KOPT-K1 (cell line): Measurements from ENCODE around the gene CISTR.
"Not testable (repeated sequence)": the region's sequence is repeated elsewhere in the genome, so short reads cannot be mapped to it uniquely, and the experiment has no call there.

Source experiments
- H3K27ac ChIP-seq: fragments of 200-600 bp; sonication (generic); 2 replicates; pipeline ENCODE4 v1.5.1; 2016; ENCODE audit warnings: antibody characterized with exemption, mild to moderate bottlenecking, low read depth, low read length; ENCODE audit not compliant: poor library complexity, severe bottlenecking
- H3K36me3 ChIP-seq: fragments of 200-600 bp; sonication (generic); 2 replicates; pipeline ENCODE4 v1.5.1; 2017; ENCODE audit warnings: antibody characterized with exemption, mild to moderate bottlenecking, low read length, moderate library complexity; ENCODE audit not compliant: insufficient read depth
- H3K9me3 ChIP-seq: fragments of 200-600 bp; sonication (generic); 2 replicates; pipeline ENCODE4 v1.5.1; 2017; ENCODE audit warnings: antibody characterized with exemption, low read length, mild to moderate bottlenecking; ENCODE audit not compliant: insufficient read depth, poor library complexity, severe bottlenecking

The CISTR gene

DNA sequence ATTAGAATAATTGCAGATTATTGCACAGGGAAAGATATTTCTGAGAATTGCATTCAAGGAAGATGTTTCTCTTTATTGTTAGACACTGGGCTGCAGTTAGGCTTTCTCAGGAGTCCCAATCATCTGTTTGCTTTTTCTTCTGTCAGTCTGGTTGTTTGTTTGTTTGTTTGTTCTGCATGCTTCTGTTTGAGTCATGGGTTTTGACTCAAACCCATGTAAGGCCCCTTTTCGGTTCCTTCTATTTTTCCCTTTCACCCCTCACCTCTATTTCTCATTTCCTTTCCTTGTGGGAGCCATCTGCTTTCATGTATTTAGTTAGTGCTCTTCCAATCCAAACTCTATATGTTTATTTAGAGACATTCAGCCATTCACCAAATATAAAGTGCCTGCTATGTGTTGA, 25.1 kb upstream of the CISTR start:
- no peaks in the 10 kb centered on the region for H3K9me3 ChIP-seq
- no peak overlapping the region for H3K27ac ChIP-seq
- no peaks in the 10 kb centered on the region for H3K36me3 ChIP-seq

DNA sequence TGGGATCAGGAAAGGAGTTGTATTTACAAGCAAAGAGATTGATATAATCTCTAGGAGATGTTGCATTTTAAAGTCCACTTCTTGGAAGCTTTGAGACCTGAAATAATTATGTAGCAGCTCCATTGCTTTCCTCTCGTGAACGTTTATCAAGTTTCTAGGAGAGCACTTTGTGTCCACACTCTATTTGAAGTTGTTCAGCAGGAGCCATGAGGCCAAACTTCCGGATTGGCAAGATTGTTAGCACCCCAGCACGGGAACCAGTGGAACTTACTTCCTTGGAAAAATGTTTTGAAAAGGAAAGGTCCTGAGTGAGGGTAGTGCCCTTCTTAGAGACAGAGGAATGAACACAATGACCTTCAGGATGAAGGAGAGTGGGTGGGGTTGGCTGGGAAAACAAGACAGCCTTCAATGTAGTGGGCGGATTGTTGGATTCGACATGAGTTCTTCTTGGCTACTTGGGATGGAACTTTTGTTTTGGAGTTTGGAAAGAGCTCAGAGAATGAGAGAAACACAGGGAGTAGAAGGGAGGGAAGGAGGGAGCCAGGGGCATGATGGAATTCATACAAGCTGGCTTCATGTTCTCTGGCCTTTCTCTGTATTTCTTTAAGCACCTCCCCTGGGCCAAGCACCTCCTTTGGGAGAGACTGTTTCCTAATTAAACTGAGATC, 23.8 kb upstream of the CISTR start:
- Histone ChIP-seq H3K9me3 (no peaks in the 10 kb centered on the region), H3K27ac (no peak overlapping the region), H3K36me3 (no peaks in the 10 kb centered on the region)

DNA sequence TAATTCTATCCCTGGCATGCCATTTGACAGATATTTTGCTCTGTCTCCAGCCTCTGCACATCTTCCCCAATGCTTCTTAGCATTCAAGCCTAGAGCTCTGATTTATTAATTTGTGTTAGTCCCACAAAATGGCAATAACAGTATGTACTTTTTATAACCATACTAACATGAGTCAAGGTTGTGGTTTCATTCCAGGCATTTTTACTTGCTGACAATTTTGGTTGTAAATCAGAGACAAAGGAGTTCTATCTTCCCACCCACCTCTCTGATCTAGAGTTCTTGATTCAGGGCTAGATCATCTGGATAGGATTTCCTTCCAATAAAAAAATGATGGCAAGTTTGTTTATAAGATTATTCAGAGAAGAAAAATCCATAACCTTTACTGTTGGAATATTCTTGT, 18.5 kb upstream of the CISTR start:
- Histone ChIP-seq H3K9me3 (no peaks in the 10 kb centered on the region), H3K27ac (no peak overlapping the region), H3K36me3 (no peaks in the 10 kb centered on the region)

DNA sequence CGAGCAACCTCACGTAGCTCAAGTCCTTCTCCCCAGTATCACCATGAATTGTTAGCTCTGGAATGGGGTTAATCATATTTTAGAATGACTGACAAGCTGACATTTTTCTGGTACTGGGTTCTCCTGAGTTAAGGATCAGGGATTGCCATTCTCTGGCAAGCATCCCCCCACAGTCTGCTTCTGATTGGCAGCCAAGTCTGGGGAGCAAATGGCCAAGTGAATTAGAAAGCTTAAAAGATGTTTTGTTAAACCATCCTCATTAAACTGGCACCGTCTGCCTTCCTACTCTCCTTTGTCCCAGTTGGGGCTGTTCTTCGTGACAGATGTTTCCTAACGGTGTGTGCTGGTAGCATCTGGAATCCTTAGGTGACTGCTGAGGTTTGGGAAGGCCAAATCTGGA, 17.2 kb upstream of the CISTR start:
- H3K9me3 ChIP-seq = no peaks in the 10 kb centered on the region
- H3K36me3 ChIP-seq = no peaks in the 10 kb centered on the region
- no peak overlapping the region for H3K27ac ChIP-seq

DNA sequence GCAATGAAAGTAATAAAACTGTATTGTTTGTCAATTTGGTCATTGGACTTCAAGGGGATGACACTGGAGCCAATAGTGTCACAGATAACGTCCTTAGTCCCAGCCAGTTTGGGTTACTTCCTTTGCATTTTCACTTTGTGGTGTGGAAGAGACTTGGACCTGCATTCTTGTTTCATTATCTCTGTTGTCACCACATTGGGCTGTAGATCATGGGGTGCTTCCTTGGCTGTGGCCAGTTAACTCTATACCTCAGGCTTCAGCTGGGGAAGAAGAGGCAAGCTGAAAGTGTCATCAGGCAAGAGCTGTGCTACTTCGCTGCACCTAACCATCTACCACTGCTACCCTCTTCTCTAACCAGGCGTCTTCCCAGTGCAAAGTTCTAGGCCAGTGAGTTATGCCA, 15.1 kb upstream of the CISTR start:
- Histone ChIP-seq H3K9me3 (no peaks in the 10 kb centered on the region), H3K27ac (no peak overlapping the region)

DNA sequence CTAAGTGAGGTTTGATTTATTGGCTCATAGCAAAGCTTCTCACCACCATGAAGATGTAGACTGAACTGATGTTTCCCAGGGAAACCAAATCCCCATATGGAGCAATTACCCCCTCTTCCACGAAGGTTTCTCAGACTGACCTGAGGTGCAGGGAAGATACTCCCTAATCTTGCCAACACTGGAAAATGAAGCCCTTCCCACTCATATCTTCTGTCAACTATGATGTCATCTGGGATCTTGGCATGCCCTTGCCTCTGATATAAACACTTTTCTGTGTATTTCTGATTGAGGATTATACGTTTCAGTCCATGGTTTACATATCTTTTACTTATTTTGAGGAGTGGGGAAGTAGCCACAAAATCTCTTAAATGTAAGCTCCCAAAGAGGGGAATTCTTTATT, 14.1 kb upstream of the CISTR start:
- Histone ChIP-seq H3K9me3 (no peaks in the 10 kb centered on the region), H3K36me3 (no peaks in the 10 kb centered on the region), H3K27ac (no peak overlapping the region)

More for the DNA sequence above, 15.1 kb upstream of the CISTR start:
- no peaks in the 10 kb centered on the region for H3K36me3 ChIP-seq

DNA sequence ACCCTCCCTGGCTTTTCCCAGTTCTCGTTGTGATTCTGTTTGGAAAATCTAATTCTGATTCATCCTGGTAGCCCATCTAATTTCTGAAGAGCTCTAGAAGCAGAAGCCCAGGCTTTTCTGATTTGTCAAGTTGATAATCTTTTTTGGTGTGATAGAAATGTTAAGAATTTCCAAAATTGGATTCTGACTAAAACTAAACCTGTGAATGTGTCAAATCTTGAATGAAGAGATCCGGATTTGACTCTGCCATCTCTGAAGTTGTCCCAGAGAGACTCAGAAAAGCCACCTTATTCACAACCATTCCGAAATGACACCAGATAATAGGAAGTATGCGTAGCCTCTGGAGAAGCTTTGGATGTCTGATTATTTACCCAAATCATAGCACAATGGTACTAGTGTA, 12.8 kb upstream of the CISTR start:
- H3K9me3 ChIP-seq = no peaks in the 10 kb centered on the region
- no peaks in the 10 kb centered on the region for H3K36me3 ChIP-seq
- H3K27ac ChIP-seq = no peak overlapping the region

DNA sequence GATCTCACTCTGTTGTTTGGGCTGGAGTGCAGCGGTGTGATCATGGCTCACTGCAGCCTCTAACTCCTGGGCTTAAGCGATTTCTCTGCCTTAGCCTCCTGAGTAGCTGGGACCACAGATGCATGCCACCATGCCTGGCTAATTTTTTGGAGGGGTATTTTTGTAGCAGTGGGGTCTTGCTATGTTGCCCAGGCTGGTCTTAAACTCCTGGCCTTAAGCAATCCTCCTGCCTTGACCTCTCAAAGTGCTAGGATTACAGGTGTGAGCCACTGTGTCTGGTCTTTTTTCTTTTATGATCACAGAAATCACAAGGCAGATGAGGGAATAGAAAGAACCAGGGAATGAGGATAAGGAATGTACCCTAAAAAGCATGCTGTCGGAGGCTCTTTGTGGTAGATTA, 11.0 kb upstream of the CISTR start:
- H3K27ac ChIP-seq, H3K36me3 ChIP-seq, H3K9me3 ChIP-seq: not testable (repeated sequence)

DNA sequence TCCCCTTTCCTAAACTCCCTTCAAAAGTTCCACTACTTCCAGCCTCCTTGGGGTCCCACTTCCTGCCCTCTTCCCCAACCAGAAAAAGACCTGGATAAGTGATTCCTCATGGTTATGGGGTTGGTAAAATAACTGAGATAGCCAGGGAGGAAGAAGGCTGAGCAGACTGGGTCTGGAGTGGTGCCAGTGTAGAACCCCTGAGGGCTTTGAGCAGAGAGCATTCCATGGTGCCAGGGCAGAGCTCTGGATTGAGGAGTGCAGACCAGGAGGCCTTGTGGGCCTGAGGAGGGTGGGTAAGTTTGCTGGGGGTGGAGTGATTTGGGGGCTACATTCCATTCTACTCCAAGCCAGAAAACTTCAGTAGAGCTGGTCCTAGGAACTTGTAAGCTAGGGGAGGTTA, 9.5 kb upstream of the CISTR start:
- H3K9me3 ChIP-seq = no peaks in the 10 kb centered on the region
- no peaks in the 10 kb centered on the region for H3K36me3 ChIP-seq
- no peak overlapping the region for H3K27ac ChIP-seq

DNA sequence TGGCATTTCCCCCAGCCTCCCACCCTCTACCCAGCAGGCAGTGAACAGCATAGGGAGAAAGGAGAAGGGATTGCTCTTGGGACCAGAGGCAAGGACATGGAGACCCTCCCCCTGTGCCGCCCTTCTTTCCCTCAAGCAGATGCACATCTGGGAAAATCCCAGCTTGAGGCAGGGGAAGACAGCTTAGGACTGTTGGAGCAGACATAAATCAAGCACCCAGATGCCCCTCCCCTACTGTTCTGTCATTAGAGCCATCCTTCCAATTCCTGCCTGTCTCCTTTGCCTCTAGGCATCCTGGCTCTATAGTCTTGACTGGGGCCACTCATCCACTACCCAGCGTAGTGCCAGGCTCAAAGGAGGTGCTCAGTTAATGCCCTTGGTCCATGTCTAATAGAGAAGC, 7.5 kb upstream of the CISTR start:
- Histone ChIP-seq H3K9me3 (no peaks in the 10 kb centered on the region), H3K27ac (no peak overlapping the region), H3K36me3 (no peaks in the 10 kb centered on the region)

DNA sequence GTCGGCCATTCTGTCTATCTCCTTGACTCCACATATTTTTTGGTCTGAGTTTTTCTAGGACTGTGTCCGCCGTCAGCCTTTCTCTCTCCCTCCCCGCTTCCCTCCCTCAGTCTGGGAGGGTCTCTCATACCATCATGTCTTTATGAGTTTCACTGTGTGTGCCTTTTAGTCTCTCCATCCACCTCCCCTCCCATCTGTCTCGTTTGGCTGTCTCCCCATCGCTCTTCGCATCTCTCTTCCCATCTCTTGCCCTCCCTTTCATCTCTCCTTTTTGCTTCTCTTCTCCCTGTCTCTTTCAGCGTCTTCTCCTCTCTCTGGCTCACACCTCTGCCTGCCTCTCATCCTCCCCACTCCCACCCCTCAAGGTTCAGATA, 6.9 kb upstream of the CISTR start:
- H3K36me3 ChIP-seq = no peaks in the 10 kb centered on the region
- no peaks in the 10 kb centered on the region for H3K9me3 ChIP-seq

DNA sequence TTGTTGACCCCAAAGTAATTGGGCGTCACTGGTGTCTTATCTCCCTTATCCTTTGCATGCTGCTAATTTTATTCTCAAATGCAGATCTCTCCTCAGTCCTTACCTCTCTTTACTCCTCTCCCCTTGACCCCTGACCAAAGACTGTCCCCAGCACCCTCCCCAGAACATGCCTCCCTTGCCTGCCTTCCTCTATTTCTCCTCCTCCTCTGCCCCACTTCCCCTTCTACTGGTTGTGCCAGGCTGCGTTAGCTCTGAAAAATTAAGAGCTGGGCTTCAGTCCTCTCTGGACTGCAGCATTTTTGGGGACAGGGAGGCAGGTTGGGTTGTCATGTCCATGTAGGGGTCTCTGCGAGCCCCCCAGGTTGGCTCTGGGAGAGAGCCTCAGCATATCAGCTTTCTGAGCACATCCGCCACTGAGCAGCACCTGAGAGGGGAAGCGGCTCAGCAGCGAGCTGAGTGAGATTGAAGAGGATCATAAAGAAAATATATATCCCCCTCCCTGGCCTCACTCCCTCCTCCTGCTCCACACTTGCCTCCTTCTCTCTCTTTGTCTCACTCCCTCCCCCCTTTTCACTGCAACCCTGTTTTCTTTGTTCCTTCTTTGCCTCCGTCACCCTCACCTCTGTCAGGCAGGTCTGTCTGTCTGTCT, 6.4 kb upstream of the CISTR start:
- Histone ChIP-seq H3K36me3 (no peaks in the 10 kb centered on the region), H3K27ac (no peak overlapping the region), H3K9me3 (no peaks in the 10 kb centered on the region)

More for the DNA sequence above, 6.9 kb upstream of the CISTR start:
- no peak overlapping the region for H3K27ac ChIP-seq

DNA sequence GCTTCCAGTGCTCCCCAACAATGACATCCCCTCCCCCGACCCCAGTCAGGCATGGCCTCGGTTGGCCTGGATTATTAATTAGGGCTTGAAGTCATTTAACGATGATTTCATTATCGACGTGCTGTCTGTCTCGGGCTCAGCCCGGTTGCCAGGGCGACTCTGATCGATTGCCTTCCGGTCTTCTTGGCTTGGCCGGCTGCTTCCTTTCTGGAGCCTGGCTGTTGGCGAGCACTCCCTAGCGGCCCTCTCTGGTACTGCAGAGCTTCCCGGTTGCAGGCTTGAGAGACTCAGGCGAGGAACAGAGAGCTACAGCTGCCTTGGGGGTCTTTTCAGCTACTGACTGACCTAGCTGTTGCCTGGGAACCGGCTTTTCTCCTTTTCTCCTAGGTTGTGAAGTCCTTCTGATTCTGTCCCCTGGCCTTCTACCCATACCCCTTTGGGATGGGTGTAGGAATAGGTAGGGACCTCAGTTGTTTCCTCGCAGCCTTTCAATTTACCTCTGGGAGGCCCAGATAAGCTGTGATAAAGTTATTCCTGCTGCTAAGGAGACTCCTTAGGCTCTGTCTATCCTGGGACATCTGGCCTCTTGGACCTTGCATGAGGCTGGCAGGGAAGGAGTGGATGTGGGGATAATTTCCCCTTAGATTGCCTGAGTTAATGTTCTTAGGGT, 5.5 kb upstream of the CISTR start:
- Histone ChIP-seq H3K27ac (no peak overlapping the region), H3K36me3 (no peaks in the 10 kb centered on the region), H3K9me3 (no peaks in the 10 kb centered on the region)

DNA sequence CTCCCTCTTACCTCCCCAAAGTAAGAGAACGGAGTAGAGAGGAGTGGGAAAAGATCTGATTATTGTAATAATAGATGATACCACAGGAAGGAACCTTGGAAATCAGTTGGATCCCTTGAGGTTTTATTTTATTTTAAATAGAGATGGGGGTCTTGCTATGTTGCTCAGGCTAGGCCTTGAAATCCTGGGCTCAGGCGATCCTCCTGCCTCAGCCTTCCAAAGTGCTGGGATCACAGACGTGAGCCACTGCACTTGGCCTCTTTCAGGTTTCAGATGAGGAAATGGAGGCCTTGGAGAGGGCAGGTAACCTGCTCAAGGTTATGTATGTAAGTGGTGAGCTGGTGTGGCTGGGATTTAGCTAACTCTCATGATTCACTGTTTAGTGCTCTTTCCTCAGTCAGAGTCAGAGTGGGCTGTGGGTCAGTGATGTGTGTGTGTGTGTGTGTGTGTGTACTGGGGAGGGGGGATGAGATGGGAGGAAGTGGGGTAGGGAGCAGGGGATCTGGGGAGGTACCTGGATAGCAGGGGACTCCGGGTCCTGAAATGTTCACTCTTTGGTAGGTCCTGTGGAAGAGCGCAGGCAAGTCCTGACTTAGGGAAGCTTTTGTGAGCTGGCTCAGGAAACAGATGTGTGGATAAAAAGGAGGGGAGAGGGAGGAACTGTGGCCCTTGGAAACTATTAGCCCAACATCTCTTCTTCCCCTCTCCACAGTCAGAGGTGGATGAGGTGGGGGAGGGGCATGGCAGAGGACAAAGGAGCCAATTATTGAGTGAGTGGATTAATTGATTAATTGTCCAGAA, 4.7 kb upstream of the CISTR start:
- Histone ChIP-seq H3K36me3 (no peaks in the 10 kb centered on the region), H3K9me3 (no peaks in the 10 kb centered on the region), H3K27ac (no peak overlapping the region)

DNA sequence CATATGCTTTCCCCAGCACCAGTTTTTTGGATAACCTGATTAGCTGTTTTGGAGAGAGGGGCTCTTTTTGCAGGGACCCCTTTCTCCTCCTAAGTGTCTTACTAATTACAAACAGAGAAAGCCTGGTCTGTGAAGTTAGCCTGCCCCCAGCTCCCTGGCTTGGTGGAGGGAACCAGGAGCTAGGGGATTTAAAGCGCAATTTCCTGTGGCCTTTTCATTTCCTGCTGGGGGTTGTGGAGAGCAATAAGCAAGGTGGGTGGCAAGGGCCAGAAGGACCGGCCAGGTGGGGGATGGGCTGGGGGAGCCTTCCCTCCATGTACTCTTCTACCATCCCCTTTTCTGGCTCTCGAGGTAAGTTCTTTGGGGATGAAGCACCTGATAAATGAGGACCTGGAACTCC, 4.1 kb upstream of the CISTR start:
- Histone ChIP-seq H3K27ac (no peak overlapping the region), H3K9me3 (no peaks in the 10 kb centered on the region), H3K36me3 (no peaks in the 10 kb centered on the region)
